T-helper 17 cell (primary cell): Measurements from ENCODE around the gene GTPBP4. TPM values are rescaled to one million over a fixed set of nuclear protein-coding genes. Genes with fewer than 3 reads are reported as not detected.

Experiments used
- ATAC-seq: fragments of 150-1000 bp; cut with Tn5 transposase; 2 replicates; pipeline ENCODE4 v1.10.0; 2021; ENCODE audit warnings: mild to moderate bottlenecking, moderate library complexity
- DNase-seq, 3 donors: peaks; one replicate each; pipeline versions ENCODE4 v3.0.0 to v3.0.0-alpha.2; 2020 to 2021
- H3K9me3 ChIP-seq: one replicate; pipeline ENCODE4 v1.7.0; 2013; ENCODE audit warnings: low read length, mild to moderate bottlenecking; ENCODE audit not compliant: control insufficient read depth, poor library complexity, severe bottlenecking
- H3K27ac Mint-ChIP-seq: one replicate; pipeline ENCODE4 v1.8.0; 2022; ENCODE audit warnings: mild to moderate bottlenecking, moderate library complexity, mixed read lengths
- H3K27me3 Mint-ChIP-seq: one replicate; pipeline ENCODE4 v1.8.0; 2022; ENCODE audit warnings: mixed read lengths
- H3K36me3 Mint-ChIP-seq: one replicate; pipeline ENCODE4 v1.8.0; 2022; ENCODE audit warnings: low read depth, mixed read lengths
- H3K4me1 Mint-ChIP-seq: one replicate; pipeline ENCODE4 v1.8.0; 2022; ENCODE audit warnings: mild to moderate bottlenecking, mixed read lengths
- H3K4me3 Mint-ChIP-seq: one replicate; pipeline ENCODE4 v1.8.0; 2022; ENCODE audit warnings: mild to moderate bottlenecking, moderate library complexity, mixed read lengths
- total RNA-seq, 4 donors: library from RNA in 2 of 4; stranded (reverse) in 2 of 4; gene quantifications; one replicate each; pipeline ENCODE4 v1.2.3 and lab custom pipeline; 2022 to 2026

The GTPBP4 gene
- total RNA-seq, 2 donors from 2014 or later, result 44.4 to 52.7 TPM

DNA sequence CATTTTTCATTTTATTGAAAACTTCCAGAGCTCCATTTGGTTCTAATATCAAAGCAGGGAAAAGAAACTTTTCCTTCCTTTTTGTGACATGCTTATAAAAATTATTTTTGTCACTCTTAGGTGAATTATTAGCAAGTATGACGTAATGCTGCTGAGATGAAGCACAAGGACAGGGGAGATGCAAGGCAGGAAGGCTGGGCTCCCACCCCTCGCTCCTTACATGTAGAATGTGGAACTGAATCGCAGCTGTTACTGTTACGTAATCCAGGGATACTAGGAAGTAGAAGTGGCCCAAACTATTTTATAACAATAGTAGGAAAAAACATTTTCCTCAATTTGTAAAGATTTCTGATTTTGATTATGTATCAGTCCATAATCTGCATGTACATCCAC, 17.1 kb upstream of the GTPBP4 start:
- peaks cover 32% of the 10 kb centered on the region for H3K27me3 Mint-ChIP-seq
- peaks cover 11% of the 10 kb centered on the region for H3K4me1 Mint-ChIP-seq
- no peak for DNase-seq
- H3K9me3 ChIP-seq, result no peaks in the 10 kb centered on the region
- H3K27ac Mint-ChIP-seq, result no peak overlapping the region
- H3K4me3 Mint-ChIP-seq, result no peak overlapping the region
- ATAC-seq, result no peak
- no peaks in the 10 kb centered on the region for H3K36me3 Mint-ChIP-seq

DNA sequence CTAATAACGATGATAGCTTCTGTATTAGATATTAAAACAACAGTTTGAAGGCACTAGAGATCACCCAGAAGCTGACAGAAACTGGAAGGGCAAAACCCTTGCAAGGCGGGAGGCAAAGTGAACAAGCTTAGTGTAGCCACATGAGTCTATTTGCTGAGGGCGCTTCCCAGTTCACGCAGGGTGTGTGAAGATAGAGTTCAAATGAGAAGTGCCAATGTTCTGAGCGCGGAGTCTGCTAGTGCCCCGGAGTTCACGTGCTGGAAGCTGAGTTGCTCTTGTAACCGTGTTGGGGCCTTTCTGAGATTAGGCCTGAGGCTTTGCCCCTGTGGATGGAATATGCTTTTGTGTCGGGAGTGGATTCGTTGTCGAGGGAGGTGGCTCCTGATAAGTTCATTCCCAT, 16.6 kb upstream of the GTPBP4 start:
- H3K36me3 Mint-ChIP-seq, result no peaks in the 10 kb centered on the region
- peaks cover 32% of the 10 kb centered on the region for H3K27me3 Mint-ChIP-seq
- H3K9me3 ChIP-seq, result no peaks in the 10 kb centered on the region
- DNase-seq, result no peak
- ATAC-seq, result no peak
- no peak overlapping the region for H3K27ac Mint-ChIP-seq
- peaks cover 11% of the 10 kb centered on the region for H3K4me1 Mint-ChIP-seq
- no peak overlapping the region for H3K4me3 Mint-ChIP-seq

DNA sequence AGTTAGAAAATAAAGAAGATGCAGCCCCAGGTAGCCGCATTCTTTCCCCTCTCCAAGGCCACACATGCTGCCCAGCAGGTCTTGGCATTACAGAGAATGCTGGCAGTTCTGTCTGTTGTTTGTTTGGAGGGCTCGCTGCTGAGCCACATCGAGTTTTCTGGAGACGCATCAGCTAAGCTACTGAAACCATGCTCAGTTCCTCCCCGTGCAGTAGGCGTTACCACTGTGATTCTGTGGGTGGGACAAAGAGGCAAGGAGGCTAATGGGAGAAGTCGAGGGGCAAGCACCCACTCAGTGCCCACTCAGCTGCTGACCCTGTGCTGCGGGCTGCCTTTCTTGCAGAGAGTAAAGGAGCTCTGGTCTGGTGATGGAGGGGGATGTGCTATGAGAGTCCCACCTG, 15.5 kb upstream of the GTPBP4 start:
- Mint-ChIP-seq H3K4me3 (no peak overlapping the region), H3K4me1 (peaks cover 5% of the 10 kb centered on the region), H3K27ac (no peak overlapping the region), H3K36me3 (no peaks in the 10 kb centered on the region), H3K27me3 (peaks cover 32% of the 10 kb centered on the region)
- H3K9me3 ChIP-seq, result no peaks in the 10 kb centered on the region
- ATAC-seq (no peak), DNase-seq (no peak)

DNA sequence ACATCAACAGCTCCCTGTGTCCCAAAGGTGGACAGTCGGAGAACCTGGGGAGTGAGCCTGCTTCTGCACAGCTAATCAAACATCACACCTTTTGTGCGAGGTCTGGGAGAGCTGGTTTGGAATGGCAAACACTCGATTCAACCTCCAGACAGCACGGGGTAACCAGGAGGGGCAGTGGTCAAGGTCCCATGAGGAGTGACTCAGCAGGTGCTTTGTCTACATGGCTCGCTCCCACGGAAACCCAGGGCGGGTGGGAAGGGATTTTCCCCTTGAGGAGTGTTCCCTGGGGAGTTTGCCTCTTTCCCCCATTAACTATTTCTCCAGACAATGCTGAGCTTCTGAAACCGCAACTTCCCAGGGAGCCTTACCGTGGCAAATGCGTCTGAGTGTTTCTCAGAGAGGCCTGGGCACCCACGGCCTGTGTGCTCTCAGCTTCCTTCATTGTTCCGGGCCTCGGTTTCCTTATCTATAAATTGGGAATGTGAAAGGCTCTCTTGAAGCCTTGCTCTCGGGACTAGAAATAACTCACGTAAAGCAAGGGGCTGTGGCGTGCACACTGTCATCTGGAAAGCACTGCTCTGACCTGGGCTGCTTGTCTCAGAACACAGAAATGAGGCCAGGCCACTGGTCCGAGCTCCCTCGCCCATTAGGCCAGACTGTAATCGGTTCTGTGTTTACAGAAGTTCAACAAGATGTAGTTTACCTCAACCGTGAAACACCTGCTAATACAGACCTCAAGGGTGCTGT, 14.0 kb upstream of the GTPBP4 start:
- no peak for ATAC-seq
- no peak overlapping the region for H3K4me3 Mint-ChIP-seq
- no peaks in the 10 kb centered on the region for H3K9me3 ChIP-seq
- no peak overlapping the region for H3K27ac Mint-ChIP-seq
- peaks cover 2% of the 10 kb centered on the region for H3K4me1 Mint-ChIP-seq
- H3K27me3 Mint-ChIP-seq, result peaks cover 22% of the 10 kb centered on the region
- no peak for DNase-seq
- H3K36me3 Mint-ChIP-seq, result no peaks in the 10 kb centered on the region

DNA sequence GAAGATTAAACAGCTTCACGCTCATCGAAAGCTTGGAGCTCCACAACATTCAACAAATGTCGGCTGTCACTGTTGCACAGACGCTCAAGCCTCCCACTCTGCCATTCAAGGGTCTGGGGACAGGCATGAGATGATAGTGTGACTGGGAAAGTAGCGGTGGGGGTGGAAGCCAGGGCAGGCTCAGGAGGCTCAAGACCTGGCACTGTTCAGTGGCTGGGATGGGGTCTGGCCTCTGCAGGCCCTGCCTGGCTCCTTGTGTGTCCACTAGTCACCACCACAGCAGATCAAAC, 13.5 kb upstream of the GTPBP4 start:
- peaks cover 17% of the 10 kb centered on the region for H3K27me3 Mint-ChIP-seq
- peaks cover 2% of the 10 kb centered on the region for H3K4me1 Mint-ChIP-seq
- no peaks in the 10 kb centered on the region for H3K36me3 Mint-ChIP-seq
- no peak overlapping the region for H3K4me3 Mint-ChIP-seq
- H3K27ac Mint-ChIP-seq, result no peak overlapping the region
- DNase-seq, result no peak
- no peak for ATAC-seq
- no peaks in the 10 kb centered on the region for H3K9me3 ChIP-seq

DNA sequence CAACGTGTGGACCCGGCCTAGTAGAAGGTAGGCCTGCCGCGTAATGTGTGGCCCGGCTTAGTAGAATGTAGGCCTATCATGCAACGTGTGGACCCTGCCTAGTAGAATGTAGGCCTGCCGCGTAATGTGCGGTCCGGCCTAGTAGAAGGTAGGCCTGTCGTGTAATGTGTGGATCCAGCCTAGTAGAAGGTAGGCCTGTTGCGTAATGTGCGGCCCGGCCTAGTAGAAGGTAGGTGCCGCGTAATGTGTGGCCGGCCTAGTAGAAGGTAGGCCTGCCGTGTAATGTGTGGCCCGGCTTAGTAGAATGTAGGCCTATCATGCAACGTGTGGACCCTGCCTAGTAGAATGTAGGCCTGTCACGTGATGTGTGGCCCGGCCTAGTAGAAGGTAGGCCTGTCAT, 11.9 kb upstream of the GTPBP4 start:
- Mint-ChIP-seq H3K27ac (no peak overlapping the region), H3K27me3 (peaks cover under 1% of the 10 kb centered on the region), H3K4me1 (no peaks in the 10 kb centered on the region), H3K4me3 (no peak overlapping the region), H3K36me3 (no peaks in the 10 kb centered on the region)
- H3K9me3 ChIP-seq, result no peaks in the 10 kb centered on the region
- no peak for DNase-seq
- ATAC-seq, result no peak

DNA sequence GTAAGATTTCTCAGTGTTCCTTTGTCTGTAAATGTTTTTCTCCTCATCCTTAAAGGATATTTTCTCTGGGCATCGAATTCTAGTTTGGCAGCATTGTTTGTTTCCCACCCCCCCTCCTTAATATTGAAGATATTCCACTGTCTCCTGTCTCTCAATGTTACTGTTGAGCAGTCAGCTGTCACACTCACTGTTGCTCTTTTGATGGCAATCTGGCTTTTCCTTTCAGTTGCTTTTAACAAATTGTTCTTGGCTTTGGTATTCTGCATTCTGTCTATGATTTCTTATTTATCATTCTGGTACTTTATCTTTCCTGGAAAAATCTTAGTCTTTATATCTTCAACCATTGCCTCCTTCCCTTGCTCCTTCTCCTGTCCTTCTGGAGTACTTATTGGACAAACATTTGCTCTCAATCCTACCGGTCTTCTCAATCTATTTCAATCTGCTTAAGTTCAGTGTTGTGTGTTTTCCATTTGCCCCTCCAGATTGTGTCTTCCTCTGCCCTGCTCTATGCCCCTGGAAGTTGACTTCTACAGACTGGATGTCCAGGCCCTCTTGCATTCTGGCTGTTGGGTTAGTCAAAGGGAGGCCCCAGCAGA, 9.3 kb upstream of the GTPBP4 start:
- DNase-seq, result no peak
- H3K27ac Mint-ChIP-seq, result no peak overlapping the region
- H3K4me3 Mint-ChIP-seq, result no peak overlapping the region
- ATAC-seq, result no peak
- H3K27me3 Mint-ChIP-seq, result no peaks in the 10 kb centered on the region
- no peaks in the 10 kb centered on the region for H3K36me3 Mint-ChIP-seq
- no peaks in the 10 kb centered on the region for H3K9me3 ChIP-seq
- no peaks in the 10 kb centered on the region for H3K4me1 Mint-ChIP-seq

DNA sequence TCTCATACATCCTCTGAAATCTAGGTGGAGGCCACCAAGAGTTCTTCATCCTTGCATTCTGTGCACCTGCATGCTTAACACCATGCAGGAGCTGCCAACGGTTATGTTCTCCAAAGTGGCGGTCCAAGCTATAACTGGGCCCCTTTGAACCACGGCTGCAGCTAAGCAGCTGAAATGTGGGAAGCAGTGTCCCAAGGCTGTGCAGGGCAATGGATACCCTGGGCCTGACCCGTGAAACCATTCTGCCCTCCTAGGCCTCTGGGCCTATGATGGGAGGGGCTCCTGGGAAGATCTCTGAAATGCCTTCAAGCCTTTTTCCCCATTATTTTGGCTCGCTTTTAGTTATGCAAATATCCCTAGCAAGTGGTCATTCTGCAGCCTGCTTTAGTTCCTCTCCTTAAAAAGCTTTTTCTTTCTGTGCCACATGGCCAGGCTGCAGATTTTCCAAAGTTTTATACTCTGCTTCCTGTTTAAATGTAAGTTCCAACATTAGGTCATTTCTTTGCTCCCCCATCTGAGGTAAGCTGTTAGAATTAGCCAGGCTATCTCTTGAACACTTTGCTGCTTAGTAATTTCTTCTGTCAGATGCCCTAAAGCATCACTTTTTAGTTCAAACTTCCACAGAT, 7.7 kb upstream of the GTPBP4 start:
- DNase-seq, result no peak
- Mint-ChIP-seq H3K27ac (no peak overlapping the region), H3K36me3 (no peaks in the 10 kb centered on the region), H3K27me3 (no peaks in the 10 kb centered on the region), H3K4me3 (no peak overlapping the region), H3K4me1 (no peaks in the 10 kb centered on the region)
- no peaks in the 10 kb centered on the region for H3K9me3 ChIP-seq
- no peak for ATAC-seq

DNA sequence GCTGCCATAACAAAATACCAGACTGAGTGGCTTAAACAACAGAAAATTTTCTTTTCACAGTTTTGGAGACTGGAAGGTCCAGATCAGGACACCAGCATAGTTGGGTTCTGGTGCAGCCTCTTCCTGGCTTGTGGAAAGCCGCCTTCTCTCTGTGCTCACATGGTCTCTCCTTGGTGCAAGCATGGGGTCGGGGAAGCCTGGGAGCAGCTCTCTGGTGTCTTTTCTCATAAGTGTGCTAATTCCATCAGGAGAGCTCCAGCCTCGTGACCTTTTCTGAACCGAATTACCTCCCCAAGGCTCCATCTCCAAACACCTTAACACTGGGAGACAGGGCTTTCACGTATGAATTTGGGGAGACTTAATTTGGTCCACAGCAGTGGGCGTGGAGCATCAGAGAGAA, 4.8 kb upstream of the GTPBP4 start:
- H3K9me3 ChIP-seq, result no peaks in the 10 kb centered on the region
- no peak for DNase-seq
- peaks cover 7% of the 10 kb centered on the region for H3K4me1 Mint-ChIP-seq
- no peak overlapping the region for H3K4me3 Mint-ChIP-seq
- no peak for ATAC-seq
- H3K27ac Mint-ChIP-seq, result no peak overlapping the region
- no peaks in the 10 kb centered on the region for H3K36me3 Mint-ChIP-seq
- H3K27me3 Mint-ChIP-seq, result no peaks in the 10 kb centered on the region

DNA sequence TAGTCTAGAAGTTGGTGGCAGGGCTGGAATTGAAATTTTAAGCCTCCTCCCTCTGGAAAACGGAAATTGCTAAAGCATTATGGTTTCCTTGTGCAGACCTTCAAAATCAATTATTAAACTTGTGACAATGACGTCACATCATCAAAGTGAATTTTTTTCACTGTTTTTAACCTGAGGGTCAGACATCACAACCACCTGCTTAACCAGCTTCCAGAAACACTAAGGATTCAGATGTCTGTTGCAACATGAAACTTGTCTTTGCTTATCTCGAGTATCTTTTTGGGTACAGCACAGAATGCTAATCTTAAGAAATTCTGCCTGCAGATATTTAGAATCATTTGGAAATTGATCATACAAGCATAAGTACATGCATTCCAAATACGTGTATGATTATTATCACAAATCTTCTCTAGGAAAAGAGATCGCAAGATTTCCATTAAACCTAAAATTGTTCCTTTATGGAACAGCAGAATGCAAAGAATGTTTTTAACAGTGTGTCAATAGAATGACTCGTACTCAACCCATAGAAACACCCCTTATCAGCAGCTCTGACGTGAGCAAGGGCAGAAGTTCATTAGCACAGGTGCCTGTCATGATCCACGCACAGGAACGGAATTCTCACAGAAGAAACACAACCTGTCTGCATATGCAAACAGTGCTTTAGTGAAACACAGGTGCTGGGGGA, 4.1 kb upstream of the GTPBP4 start:
- H3K27ac Mint-ChIP-seq, result no peak overlapping the region
- H3K27me3 Mint-ChIP-seq, result no peaks in the 10 kb centered on the region
- H3K4me3 Mint-ChIP-seq, result no peak overlapping the region
- H3K36me3 Mint-ChIP-seq, result no peaks in the 10 kb centered on the region
- H3K9me3 ChIP-seq, result no peaks in the 10 kb centered on the region
- ATAC-seq (no peak), DNase-seq (no peak)
- peaks cover 7% of the 10 kb centered on the region for H3K4me1 Mint-ChIP-seq

DNA sequence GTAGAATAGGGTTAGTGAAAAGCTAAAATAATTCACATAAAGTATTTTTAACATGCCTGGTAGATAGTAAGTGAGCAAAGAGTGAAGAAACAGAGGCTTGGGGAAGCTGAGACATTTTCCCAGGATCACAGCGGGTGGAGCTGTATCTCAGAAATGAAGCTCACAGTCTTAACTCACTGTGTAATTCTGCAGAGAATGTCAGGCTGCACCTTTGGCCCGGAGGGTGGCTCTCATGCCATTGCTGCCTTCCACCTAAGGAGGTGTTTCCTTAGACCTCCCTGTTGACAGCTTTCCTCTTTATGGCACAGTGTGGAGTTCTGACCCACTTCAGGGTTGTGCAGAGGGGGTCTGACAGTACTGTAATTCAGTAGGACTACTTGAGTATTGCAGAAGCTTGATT, 2.9 kb upstream of the GTPBP4 start:
- no peak overlapping the region for H3K4me3 Mint-ChIP-seq

DNA sequence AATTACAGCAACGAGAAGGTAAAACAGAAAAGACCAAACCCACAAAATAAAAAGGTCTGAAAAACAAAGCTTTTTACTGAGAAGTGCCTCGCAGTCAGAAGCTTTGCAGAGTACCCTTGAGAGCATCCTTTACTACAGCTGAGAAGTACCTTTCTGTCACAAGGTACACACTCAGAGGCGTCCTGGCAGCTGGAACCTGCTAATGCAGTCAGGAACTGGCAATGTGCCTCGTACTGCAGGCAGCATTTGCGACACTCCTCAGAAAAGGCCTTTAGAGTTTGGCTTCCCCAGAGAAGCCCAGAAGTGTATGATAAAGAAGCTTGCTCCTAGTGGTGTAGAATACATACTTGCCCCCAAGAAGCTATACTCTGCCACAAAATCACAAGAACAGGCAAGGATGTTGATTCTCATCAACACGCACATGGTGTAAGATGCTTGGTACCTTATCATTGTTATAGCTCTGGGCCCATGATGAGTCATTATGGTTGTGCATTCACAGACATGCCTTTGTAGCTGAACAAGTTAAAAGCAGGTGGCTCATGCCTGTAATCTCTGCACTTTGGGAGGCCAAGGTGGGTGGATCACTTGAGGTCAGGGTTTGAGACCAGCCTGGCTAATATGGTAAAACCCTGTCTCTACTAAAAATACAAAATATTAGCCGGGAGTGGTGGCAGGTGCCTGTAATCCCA, 2.0 kb upstream of the GTPBP4 start:
- ATAC-seq (no peak), DNase-seq (no peak)
- H3K27me3 Mint-ChIP-seq, result no peaks in the 10 kb centered on the region
- peak overlapping the region; percentile 95 for H3K27ac Mint-ChIP-seq
- peaks cover 23% of the 10 kb centered on the region for H3K4me1 Mint-ChIP-seq
- peak overlapping the region; percentile 97 for H3K4me3 Mint-ChIP-seq
- no peaks in the 10 kb centered on the region for H3K36me3 Mint-ChIP-seq
- no peaks in the 10 kb centered on the region for H3K9me3 ChIP-seq

More for the DNA sequence above, 2.9 kb upstream of the GTPBP4 start:
- no peak for ATAC-seq
- H3K9me3 ChIP-seq, result no peaks in the 10 kb centered on the region
- H3K27me3 Mint-ChIP-seq, result no peaks in the 10 kb centered on the region
- H3K27ac Mint-ChIP-seq, result no peak overlapping the region
- no peak for DNase-seq
- no peaks in the 10 kb centered on the region for H3K36me3 Mint-ChIP-seq
- H3K4me1 Mint-ChIP-seq, result peaks cover 19% of the 10 kb centered on the region
